Measurements from ENCODE around the gene MARCHF11.

Gene MARCHF11

GRCh38 chr5:16131878-16132277 lies 47.7 kb downstream of the MARCHF11 start:
- peak; percentile 86 for DNase-seq
- Histone ChIP-seq H3K4me3 (ENCODE audit: low read depth, low read length) (peak overlapping the region; percentile 27), H3K27ac (peak overlapping the region; percentile 69), H3K9me3 (ENCODE audit: severe bottlenecking) (no peaks in the 10 kb centered on the region), H3K36me3 (no peaks in the 10 kb centered on the region), H3K27me3 (ENCODE audit: insufficient read depth, low read depth, severe bottlenecking) (no peaks in the 10 kb centered on the region)
- no peak for TF ChIP-seq CTCF (IDR thresholded peaks at IDR 0.05; ENCODE audit: low read depth, low read length)

GRCh38 chr5:16128944-16129343 lies 50.6 kb downstream of the MARCHF11 start:
- no peaks in the 10 kb centered on the region for H3K9me3 ChIP-seq (ENCODE audit: severe bottlenecking)
- no peaks in the 10 kb centered on the region for H3K27me3 ChIP-seq (ENCODE audit: insufficient read depth, low read depth, severe bottlenecking)
- H3K36me3 ChIP-seq = no peaks in the 10 kb centered on the region
- no peak for TF ChIP-seq CTCF (IDR thresholded peaks at IDR 0.05; ENCODE audit: low read depth, low read length)
- no peak overlapping the region for H3K4me3 ChIP-seq (ENCODE audit: low read depth, low read length)
- DNase-seq = no peak
- no peak overlapping the region; the same call in 1 of the 2 replicates for H3K27ac ChIP-seq

- H3K27ac ChIP-seq = no peak overlapping the region
- no peaks in the 10 kb centered on the region for H3K9me3 ChIP-seq (ENCODE audit: severe bottlenecking)
- no peaks in the 10 kb centered on the region for H3K36me3 ChIP-seq
- TF ChIP-seq CTCF (IDR thresholded peaks at IDR 0.05; ENCODE audit: low read depth, low read length) = no peak
- no peak for DNase-seq
- no peaks in the 10 kb centered on the region for H3K27me3 ChIP-seq (ENCODE audit: insufficient read depth, low read depth, severe bottlenecking)
- H3K4me3 ChIP-seq (ENCODE audit: low read depth, low read length) = no peak overlapping the region
Observed at GRCh38 chr5:16127865-16128544, 51.6 kb downstream of the MARCHF11 start.

GRCh38 chr5:16120579-16120978 lies 59.0 kb downstream of the MARCHF11 start:
- Histone ChIP-seq H3K27ac (no peak overlapping the region), H3K9me3 (ENCODE audit: severe bottlenecking) (peaks cover 3% of the 10 kb centered on the region), H3K36me3 (no peaks in the 10 kb centered on the region), H3K27me3 (ENCODE audit: insufficient read depth, low read depth, severe bottlenecking) (no peaks in the 10 kb centered on the region), H3K4me3 (ENCODE audit: low read depth, low read length) (no peak overlapping the region)
- no peak for DNase-seq
- TF ChIP-seq CTCF (IDR thresholded peaks at IDR 0.05; ENCODE audit: low read depth, low read length) = no peak

GRCh38 chr5:16119790-16120189 lies 59.8 kb downstream of the MARCHF11 start:
- Histone ChIP-seq H3K27ac (no peak overlapping the region), H3K36me3 (no peaks in the 10 kb centered on the region), H3K9me3 (ENCODE audit: severe bottlenecking) (peaks cover 3% of the 10 kb centered on the region), H3K27me3 (ENCODE audit: insufficient read depth, low read depth, severe bottlenecking) (no peaks in the 10 kb centered on the region), H3K4me3 (ENCODE audit: low read depth, low read length) (no peak overlapping the region)
- no peak for DNase-seq
- TF ChIP-seq CTCF (IDR thresholded peaks at IDR 0.05; ENCODE audit: low read depth, low read length) = no peak

- peaks cover 8% of the 10 kb centered on the region for H3K9me3 ChIP-seq (ENCODE audit: severe bottlenecking)
- H3K27me3 ChIP-seq (ENCODE audit: insufficient read depth, low read depth, severe bottlenecking) = no peaks in the 10 kb centered on the region
- no peak overlapping the region for H3K27ac ChIP-seq
- no peak for DNase-seq
- H3K36me3 ChIP-seq = no peaks in the 10 kb centered on the region
- H3K4me3 ChIP-seq (ENCODE audit: low read depth, low read length) = no peak overlapping the region
- no peak for TF ChIP-seq CTCF (IDR thresholded peaks at IDR 0.05; ENCODE audit: low read depth, low read length)
Observed at GRCh38 chr5:16115140-16115539, 64.5 kb downstream of the MARCHF11 start.
